Measurements from ENCODE around the gene TMEM108. TPM values are rescaled to one million over a fixed set of nuclear protein-coding genes. Genes with fewer than 3 reads are reported as not detected.
A peak's percentile ranks its signal among the peaks of the same experiment; 100 is the strongest.

The TMEM108 gene
- polyA plus RNA-seq, 1 donor, result 28.5 TPM

DNA sequence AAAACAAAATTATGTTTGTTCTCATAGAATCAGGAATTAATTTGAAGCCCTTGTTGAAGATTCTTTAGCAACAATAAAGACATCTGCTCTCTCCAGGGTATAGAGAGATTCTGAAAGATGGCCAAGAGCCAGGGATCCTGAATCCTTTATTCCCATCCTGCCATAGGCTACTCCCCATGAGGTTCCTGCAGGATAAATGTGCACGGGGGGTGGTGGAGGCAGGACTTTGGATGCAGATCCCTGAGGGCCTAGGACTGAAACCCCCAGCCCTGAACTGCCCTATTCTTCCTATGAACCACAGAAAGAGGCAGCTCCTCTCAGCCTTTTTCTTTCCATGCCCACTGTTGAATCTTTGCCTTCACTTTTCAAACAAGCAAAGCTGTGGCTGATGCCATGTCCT is 17.1 kb downstream of the TMEM108 start:
- no peak for DNase-seq

DNA sequence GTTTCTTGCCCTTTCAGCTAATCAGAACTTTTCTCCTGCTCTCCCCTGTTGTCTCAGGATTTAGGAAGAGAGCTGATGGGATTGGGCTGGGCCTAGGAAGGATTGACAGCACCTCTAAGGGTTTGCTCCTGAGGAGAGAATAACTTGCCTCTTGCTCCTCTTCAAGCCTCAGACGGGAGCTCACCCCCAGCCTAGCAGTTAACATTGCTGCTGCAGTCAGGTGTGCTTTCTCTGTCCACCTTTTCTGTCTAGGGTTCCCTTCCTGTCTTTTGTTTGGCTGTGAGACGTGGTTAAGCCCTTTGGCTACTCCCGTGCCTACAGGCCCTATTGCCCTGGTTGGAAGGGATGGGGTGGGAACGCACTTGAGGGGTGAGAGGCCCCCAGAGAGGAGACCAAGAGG is 20.1 kb downstream of the TMEM108 start:
- DNase-seq, result no peak

DNA sequence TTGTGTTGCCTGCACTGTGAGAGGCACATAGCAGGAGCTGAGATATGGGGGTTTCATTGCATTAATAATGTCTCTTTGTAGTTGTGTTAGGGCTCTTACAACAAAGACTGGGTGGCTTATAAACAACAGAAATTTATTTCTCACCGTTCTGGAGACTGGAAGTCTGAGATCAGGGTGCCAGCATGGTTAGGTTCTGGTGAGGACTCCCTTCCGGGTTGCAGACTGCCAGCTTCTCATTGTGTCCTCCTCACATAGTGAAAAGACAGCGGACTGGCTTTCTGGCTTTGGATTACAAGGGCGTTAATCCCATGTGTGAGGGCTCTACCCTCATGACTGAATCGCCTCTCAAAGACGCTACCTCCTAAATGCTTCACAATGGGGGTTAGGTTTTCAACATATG is 20.6 kb downstream of the TMEM108 start:
- DNase-seq, result no peak

DNA sequence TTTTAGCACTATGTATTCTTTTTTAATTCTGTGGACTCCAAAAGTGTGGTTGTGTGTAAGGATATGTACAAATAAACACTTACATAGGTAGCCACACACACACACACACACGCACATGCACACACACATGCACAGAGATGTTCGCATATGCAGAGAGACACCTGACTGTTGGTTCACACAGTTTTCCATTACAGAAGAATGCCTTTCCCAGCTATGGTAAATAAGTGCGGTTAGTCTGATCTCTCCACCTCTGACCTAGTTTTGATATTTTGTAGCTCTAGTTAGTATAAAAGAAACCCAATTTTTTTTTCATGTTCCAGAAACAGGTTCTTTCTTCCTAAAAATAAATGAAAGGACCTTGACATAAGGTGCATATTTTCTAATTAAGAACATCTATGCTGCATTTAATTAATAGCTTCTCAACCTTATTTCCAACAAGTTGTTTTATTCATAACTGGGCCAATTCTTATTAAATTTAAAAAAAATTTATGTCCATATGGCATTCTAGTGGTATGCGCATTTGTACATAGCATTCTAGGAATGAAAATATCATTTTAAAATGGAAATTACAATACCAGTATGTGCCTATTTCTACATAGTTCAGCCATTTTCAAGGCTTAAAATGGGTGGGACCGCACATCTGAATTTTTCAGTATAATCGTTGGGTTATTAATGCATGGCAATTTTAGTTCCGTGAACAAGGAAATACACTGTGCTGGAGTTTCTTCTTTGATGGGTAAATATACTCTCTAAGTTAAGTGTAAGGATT is 27.2 kb downstream of the TMEM108 start:
- DNase-seq, result no peak

DNA sequence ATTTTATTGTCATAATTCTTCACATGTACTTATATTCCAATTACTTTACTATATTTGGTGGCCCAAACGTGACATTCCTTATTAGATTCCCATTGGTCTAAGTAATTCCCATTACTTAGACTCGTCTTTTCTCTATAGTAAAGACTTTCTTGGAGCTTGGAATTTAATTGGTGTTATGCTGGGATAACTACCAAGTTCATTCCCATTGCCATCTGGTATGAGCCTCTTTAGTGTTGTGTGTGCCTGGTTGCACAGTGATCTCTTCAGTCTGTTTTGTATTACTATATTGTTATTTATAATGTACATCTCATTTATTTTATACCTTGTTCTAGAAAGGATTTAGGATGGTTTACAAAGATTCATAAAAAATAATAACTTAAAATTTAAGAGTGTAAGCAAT is 27.8 kb downstream of the TMEM108 start:
- no peak for DNase-seq

DNA sequence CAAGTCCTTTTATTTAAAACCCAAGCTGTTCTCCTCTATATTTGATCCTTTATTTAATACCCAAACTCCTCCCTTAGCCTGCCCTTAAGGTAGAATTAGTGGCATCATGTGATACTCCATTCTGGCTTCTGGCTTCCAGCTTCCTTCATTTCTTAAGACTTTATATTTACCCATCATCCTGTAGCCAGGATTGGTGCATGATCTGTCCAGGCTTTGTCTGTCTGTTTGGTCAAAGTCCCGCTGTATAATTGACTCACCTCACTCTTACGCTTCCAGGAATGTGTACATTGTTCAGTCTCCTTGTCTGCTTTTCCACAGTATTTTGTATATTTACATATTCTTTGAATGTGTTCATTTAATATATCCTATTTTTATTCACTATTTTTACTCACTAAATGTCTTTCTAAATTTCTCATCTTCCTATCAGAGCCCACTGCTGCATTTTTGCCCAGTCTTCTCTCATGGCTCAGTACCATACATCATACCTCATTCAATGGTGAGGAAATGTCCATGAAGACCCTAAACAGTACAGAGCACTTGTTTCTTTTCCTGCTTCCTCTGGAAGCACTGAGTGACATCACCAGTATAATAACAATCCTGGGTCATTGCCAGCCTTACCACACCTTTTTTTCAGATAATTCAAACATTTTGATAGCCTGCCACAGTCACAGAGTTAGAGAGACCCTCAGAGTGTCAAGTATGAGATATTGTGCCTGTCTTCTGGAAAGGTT is 31.5 kb downstream of the TMEM108 start:
- DNase-seq, result no peak

DNA sequence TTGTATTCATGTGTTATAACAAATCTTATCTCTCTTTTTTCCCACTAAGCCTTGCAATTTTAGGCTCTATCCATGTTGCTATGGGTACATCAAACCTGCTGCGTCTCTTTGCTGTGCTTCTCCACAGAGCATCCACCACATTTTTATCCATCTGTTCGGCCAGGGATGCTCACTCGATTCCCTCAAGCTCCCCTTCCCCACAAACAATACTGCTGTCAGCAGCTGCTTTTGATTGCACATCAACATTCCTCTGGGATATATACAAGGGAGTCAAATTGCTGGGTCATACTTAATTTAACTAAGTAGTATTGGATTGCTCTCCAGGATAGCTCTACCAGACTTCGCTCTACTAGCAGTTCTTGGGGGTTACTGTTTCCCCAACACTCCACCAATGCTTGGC is 36.8 kb downstream of the TMEM108 start:
- DNase-seq, result no peak

DNA sequence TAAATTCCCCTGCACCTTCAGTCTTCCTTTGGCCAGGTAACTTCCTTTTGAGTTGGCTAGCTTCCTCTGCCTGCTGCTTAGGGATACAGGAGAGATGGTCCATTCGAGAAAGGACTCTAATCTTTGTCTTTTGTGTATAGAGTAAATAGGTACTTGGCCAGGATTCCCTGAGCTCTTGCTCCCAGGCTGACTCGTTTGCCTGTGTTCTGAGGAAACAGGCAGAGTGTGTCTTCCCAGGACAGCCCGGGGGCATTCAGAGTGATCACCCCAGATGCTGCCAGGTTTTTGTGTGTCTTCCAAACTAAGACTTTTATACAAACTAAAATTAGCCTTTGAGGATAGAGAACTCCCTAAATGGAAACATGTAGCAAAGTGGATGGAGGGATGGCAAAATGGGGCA is 39.5 kb downstream of the TMEM108 start:
- DNase-seq, result no peak

DNA sequence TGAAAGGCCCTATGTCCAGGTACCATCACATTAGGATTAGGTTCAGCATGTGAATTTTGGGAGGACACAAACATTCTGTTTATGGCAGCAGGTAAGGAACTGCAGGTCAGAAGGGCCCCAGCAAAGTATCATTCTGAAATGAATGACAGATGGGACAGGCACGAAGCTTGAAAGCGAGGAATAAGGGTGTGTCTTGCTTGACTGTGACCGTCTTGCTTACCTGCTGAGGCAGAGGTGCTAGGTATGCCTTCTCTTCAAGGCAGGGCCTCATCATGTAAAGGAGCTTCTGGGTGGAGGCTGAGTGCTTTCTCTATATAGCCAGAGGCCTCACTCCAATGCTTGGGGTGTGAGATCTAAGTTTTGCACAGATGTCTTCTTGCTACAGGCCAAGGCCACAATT is 41.4 kb downstream of the TMEM108 start:
- DNase-seq, result no peak

DNA sequence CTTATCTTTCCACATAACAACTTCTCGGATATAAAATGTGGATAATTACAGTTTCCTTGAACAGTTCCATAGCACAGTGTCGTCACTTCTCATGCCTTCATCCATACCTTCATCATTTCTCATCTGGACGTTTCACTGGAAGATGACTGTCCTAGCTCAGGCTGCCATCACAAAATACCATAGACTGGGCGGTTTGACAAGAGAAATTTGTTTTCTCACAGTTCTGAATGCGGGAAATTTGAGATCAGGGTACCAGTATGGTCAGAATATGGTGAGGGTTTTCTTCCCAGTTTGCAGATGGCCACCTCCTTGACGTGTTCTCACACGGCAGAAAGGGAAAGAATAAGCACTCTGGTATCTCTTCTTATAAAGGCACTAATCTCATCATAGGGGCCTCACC is 42.8 kb downstream of the TMEM108 start:
- no peak for DNase-seq

DNA sequence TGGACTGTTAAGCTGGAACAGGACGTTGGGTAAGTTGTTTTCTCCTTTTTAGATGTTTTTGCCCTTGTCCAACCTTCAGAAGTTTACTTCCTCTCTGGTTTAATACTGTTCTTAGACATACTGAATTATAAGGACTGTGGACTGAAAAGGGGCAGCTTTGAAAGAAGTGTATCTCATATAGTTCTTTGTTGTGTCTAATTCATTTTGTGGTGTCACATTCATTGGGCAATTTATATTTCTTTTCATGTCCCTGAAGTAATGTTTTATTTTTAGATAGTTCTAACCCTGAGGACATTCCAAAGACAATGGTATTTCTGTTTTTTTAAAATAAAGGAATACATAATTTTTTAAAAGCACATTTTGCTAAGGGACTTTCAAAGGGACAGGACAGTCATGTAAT is 45.2 kb downstream of the TMEM108 start:
- DNase-seq, result no peak

DNA sequence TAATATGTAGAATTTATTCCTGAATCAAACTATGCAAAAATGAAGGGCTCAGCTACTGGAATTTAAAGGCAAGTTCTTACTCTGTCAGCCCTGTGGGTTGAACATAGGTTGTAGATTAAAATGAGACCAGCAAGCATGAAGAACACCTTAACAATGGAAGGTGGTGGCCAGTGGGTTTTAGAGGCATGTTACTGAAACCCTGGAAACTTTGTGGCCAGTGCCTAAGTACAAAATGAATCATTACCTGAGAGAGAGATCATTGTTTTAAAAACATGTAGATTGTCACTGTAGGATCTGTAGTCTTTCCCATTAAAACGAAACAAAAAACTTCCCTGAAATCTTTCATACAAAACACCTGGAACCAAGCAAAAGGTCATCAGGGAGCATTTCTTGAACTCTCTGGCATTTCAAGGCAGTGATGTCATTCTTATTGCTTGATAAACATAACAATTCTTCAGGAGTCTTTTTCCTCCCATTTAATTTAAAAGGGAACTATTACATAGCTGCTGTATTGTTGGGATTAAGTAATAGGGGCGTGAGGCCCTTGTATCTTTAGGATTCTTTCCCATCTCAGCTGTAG is 51.8 kb downstream of the TMEM108 start:
- DNase-seq, result no peak

DNA sequence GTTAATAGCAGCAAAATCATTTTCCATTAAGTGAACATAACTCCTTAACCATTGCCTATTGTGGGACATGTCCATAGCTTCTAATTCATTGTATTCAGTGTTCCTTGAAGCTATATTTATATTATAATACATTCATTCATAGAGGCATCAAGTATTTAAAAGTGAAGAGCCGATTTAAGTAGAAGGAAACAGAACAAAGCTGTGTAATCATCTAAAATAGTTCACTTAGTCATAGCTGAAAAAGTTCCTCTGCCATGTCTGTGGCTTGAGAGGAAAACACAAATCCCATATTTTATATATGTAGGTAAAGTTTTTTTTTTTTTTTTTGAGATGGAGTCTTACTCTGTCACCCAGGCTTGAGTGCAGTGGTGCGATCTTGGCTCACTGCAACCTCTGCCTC is 54.5 kb downstream of the TMEM108 start:
- no peak for DNase-seq

DNA sequence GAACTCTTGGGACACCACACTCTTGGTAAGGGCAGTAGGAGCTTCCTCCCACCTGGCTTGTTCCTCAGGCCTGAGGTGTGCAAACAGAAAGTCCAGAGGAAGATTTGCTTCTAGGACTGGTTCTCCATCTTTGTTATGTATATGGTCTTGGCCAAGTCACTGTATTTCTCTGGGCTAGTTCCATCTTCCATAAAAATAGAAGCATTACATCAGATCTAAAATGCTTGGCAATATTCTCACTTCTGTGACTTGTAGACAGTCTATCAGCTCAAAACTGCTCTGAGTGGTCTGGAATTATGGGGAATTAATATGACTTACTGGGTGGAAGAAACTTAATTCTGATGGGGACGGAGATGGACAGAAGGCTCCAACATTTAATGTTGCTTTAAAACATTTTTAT is 55.2 kb downstream of the TMEM108 start:
- peak; percentile 10 for DNase-seq

DNA sequence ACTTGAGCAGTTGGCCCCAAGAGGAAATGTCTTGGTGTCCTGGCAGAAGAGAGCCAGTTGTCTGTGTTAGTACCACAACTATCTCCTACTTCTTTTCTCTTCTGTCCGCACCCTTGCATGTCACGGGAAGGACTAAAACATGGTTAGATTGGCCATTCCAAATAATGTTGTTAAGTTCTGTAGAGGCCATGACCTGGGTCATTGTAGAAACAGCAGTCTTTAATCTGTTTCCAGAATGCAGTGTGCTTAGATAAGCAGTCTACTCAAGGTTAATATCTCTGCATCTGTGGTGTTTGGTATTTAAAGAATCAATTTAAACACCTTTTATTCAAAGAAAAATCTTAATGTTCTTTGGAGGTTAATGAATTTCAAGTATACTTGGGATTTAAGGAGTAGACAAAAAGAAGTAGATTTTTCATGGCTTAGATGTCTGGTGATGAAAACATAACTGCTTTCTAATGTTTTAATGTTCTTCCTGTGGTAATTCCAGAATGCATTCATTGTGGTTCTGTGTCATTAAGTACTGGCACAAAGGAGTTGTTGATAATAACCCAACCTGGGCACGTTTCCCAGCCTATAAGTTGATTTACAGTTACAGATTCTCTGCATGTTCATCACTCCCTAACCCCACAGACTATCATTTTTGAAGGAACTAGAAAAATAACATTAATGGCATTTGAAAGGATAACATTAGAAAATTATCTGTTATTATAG is 58.9 kb downstream of the TMEM108 start:
- DNase-seq, result peak; percentile 4

DNA sequence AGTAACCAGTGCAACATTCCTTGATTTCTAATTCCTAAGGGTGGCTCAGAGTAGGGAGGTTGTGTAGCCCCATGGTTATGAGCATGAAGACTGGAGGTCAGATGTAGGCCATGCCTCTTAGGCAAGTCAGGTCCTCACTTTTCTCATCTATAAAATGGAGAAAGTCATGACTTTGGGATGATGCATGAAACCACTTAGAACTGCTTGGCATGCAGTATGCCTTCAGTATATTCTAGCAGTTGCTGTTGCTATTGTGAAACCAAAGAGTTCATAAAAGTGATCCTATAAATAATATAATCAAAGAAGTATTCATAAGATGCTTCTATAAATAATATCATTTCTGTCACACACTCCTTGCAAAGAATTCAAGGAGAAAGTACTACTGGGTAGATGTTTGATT is 65.5 kb downstream of the TMEM108 start:
- no peak for DNase-seq

DNA sequence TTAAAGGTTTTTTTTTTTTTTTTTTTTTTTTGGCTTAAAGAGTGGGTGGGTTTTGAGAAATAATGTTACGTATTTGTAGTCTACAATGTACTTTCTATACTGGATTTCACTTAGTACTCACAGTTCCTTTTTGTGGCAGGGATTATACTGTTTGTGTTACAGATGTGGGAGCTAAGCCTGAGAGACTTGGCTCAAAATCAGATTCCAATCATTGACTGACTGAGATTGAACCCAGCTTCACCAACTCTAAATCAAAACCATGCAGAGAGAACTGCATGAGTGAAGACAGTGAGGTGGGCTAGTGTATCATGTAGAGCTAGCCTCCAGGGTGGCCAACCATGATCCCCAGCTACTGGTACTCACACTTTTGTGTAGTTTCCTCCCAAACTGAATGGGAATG is 68.0 kb downstream of the TMEM108 start:
- no peak for DNase-seq

DNA sequence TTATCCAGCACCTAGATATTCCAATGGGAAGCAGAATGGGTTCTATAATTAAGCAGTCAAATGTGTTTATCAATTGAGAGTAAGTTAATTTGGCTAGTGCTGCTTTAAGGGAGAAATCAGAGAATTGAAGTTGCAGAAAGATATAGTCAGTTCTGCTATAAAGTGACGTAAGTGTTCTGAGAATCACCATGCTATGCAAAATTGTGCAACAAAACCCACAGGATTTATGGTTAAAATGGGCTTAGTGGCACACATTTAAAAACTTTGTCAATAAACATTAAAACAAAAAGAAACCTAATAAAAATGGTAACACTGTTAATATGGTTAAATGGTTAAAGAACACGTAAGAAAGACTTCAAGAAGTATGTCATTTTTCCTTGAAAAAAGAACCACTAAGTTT is 74.5 kb downstream of the TMEM108 start:
- no peak for DNase-seq

DNA sequence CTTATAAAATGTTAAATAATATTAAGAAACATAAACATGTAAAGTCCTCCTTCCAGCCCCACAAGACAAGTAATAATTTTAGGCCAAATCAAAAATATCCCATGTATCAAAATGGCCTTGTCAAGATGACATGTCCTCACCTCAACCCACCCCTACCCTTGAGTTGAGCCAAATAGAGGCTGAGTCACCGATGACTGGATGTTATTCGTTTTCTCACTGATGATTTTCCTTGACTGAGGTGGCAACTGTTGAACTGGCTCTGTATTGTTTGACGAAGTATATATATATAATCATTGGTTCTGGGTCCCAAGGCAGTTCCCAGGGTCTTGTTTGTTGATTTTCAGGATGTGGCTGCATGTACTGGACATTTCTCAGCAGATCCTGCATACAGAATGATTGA is 75.3 kb downstream of the TMEM108 start:
- no peak for DNase-seq

DNA sequence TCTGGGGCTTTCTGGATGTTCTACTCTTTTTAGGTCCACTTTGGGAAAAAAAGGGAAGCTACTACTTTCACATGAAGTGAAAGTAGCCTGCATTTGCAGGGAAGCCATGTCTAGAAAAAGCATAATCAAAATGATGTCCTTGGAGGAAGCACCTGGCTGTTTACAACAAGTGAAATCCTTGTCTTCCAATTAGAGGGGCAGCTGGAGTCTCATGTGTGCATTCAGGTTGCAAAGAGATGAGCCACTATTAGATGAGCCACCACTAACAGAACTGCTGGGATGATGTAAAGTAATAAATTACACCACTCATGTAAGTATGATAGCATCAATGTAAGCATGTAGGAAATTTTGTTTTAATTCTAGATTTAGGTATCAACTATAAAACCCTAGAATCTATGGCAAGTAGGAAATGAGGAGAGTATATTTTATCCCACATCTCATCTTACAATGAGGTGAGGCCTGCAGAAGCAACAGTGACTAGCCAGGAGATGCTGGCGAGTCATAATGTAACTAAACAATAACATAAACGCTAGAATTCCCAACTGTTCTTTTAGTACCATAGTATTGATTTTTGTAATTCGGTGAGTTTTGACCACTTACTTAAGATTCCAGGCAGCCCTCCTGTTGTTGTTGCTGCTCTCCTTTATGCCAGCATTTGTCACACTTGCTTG is 75.9 kb downstream of the TMEM108 start:
- DNase-seq, result peak; percentile 8

DNA sequence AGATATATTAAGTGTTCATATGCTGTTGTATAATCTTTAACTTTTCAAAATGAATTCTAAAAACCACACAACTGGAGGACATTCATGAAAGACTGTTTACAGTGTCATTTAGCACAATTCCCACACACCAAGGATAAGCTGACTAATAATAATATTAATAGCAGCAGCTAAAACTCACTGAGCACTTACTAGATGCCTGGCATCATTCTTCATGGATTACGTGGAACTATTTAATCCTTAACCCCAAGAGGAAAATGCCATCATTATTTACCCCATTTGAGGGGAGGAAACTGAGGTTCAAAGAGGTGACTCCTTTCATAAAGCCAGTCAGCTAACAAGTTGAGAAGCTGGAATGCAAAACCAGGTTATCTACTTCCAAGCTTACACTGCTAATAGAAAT is 77.0 kb downstream of the TMEM108 start:
- no peak for DNase-seq

DNA sequence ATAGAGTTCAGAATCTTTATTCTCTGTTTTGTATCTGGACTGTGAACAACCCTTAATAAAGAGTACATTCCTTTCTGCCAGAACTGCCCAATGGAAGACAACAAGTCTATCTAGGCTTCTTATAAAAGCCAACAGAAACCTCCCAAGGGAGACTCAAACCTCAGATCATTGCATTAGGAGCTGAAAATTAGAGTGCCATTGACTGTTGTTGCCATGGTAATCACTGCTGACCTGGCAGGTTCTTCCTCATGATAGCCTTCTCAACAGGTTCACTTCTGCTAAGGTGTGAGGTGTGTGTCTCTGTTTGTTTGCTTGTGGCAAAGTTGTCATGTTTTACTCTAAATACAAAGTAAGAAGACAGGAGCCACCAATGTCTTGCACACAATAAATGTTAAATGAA is 79.2 kb downstream of the TMEM108 start:
- no peak for DNase-seq

DNA sequence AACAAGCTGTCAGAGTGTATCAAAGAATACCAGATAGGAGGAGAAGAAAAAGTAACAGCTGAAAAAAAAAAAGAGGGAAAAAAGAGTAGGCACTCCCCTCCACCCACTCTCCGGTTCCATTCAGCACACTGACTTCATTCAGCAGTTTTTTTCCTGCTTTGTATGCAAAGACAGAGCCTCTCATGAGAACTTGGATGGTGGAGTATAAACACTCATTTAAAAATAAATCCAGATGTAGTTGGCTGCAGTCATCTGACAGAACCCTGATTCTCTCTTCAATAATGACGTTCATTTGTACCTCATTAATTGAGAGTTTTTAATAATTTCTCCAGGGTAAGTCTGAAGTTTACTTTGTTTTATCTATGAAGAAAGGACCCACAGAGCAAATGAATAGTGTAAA is 81.0 kb downstream of the TMEM108 start:
- DNase-seq, result peak; percentile 14

Measured in hindlimb muscle (tissue), 1 donor.